GM21526 (cell line): ENCODE results near the gene C3orf85.
"Not testable (repeated sequence)": the region's sequence is repeated elsewhere in the genome, so short reads cannot be mapped to it uniquely, and the experiment has no call there.

ENCODE experiments used
- ATAC-seq: cut with Tn5 transposase; IDR thresholded peaks from one replicate; pipeline ENCODE4 v1.9.1; 2021; ENCODE audit warnings: moderate library complexity; ENCODE audit not compliant: unreplicated experiment, low FRiP score

C3orf85 gene

DNA sequence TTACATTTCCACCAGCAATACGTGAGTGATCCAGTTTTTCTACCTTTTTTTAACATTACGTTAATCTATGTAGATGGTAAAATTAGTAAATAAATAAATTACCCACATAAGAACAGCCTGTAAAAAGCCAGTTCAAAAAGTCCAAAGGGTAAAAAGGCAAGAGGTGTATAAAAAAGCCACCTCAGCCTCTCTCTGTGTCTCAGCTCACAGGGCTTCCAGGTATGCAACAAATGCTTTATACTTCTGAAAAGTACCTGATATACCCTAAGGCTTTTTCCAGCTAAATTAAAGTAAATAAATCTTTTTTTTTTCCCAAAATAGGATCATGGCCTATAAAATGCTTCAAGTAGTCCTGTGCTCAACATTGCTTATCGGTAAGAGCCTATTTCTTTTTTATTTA lies at the start of gene C3orf85:
Gene C3orf85, plus strand, starts transcription at position 197 of the 400 bp plus-strand sequence. Its CDS starts 129 bp downstream, at position 326.
- ATAC-seq = no peak

- ATAC-seq = no peak
Observed at GRCh38 chr3:109089265-109089664, 47.3 kb upstream of the C3orf85 start.

DNA sequence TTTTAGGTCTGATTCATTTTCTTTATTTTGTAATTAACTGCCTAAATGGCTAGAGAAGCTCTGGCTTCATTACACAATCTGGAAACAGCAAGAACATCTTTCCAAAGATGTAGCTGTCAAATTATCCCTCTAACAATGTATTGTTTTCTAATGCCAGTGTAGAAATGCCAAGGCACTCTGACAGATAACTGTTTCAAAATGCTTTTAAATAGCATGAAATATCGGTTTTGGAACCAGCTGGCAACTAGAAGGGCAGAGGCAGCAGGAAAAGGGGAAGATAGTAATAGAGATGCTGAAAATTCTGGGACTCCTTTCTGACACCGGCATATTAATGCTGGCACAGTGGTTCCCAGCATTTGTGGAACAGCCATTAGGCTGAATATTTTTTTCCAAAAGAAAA lies 44.7 kb upstream of the C3orf85 start:
- ATAC-seq = no peak

DNA sequence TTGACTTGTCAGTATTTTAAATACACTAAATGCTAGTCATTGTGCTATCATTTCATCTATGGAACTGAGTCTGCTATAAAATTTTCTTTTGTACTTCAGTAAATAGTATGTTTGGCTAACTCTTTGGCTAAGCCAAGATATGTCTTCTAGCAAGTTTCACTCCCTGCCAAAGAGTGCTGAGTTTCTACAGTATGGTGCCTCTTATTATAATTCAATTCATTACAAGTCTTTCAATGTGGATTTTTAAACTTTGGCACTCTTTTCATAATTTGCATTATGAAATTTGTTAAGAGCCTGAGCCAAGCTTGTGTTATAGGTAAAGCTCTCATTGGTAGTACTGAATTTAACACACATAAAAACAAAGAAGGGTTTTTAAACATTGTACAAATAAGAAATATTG lies 43.0 kb upstream of the C3orf85 start:
- no peak for ATAC-seq

- ATAC-seq = no peak
Observed at GRCh38 chr3:109095166-109095565, 41.4 kb upstream of the C3orf85 start.

- peak; percentile 74 for ATAC-seq
Observed at GRCh38 chr3:109098079-109098644, 38.4 kb upstream of the C3orf85 start.

GRCh38 chr3:109109574-109109973 lies 26.9 kb upstream of the C3orf85 start:
- no peak for ATAC-seq

GRCh38 chr3:109112946-109113760 lies 23.4 kb upstream of the C3orf85 start:
- ATAC-seq = no peak

GRCh38 chr3:109114746-109115145 lies 21.8 kb upstream of the C3orf85 start:
- ATAC-seq = no peak

GRCh38 chr3:109115451-109115850 lies 21.1 kb upstream of the C3orf85 start:
- ATAC-seq = no peak

GRCh38 chr3:109116031-109116430 lies 20.5 kb upstream of the C3orf85 start:
- ATAC-seq = no peak

DNA sequence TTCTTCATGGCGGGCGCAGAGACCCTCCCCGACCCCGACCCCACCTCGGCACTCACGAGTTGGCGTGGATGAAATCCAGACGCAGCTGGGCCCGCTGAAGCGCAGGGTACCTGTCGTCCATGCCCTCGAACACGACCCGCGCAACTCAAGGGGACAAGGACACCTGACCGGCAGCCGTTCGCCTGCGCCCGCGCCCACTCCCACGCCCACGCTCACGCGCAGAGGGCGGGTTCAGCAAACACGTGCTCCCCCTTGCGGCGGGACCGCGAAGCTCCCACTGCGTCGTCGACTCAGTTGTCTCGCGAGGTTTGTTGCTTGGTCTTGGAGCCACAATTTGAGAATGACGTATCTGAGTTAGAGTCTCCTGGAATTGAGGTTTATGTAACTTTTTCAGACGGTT lies 18.6 kb upstream of the C3orf85 start, which contains the start of gene MORC1:
Gene MORC1, minus strand, starts transcription at position 196 of the 400 bp plus-strand sequence. Its CDS starts 75 bp downstream, at position 121.
- ATAC-seq = no peak

- ATAC-seq = no peak
Observed at GRCh38 chr3:109118584-109118983, 17.9 kb upstream of the C3orf85 start.

DNA sequence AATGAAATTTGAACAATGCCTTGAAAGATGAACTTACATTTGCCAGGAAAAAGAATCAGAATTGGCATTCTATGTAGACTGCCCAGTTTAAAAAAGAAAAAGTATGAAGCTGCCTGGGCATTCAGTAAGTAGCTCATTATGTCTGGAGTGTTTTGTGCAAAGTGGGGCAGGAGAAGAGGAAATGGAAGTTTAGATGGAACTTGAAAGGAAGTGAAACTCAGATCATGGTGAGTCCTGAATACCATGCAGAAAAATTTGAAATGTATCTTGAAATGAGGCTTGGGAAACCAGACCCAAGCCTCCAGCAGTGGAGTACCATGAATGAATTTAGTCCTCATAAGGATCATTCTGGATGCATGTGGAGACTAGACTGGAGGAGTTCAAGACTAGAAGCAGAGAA lies 13.8 kb upstream of the C3orf85 start:
- no peak for ATAC-seq

DNA sequence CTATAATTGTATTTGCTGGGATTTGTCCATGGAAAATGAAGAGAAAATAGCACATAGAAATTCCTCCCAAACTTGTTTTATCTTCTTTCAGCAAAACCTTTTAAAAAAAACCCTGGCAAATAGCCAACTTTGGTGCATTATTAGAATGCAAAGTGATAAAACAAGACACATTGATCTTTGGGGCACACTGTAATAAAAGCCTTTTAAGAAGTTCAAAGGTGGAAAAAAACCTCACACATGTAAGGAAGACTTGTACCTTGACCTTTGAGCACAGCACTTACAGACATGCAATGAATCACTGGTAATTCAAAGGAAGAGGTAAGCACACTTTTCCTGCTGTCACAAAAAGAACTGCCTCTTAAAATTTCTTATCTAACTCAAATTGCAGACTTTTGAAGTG lies 10.6 kb upstream of the C3orf85 start:
- no peak for ATAC-seq

DNA sequence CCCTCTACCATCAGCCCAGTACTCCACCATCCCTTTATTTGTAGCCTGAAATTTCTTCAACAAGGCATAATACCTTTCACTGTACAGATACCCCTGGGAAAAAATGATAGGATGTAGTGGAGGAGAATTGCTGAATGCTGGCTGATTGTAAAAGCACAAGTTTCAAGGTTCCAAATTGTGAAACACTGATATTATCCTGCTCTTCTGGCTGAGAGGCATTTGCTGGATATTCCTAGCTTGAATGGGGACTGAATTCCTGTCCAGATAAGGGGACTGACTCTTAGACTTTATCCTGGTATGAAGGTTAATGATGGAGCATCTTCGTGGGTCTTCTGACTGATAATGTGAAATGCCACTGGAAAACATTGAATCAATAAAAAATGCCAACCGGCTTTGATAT lies 9.0 kb upstream of the C3orf85 start:
- no peak for ATAC-seq

DNA sequence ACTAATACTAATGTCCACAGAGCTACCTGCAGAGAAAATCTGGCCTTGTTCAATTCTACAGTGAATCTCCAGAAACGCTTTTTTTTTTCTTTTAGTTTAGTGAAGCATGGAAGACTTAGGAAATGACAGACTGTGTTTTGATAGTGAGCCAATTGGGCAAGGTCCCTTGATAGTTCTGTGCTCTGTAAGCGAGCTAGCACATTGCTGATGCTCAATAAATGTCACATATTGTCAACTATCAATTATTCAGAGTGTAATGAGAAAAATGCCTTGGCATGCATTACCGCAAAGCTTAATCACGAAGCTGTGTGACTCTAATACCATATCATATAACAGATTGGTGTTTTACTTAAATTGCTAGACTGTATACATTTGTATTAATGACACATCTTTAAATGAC lies 5.2 kb upstream of the C3orf85 start:
- ATAC-seq = no peak

GRCh38 chr3:109132801-109133473 lies 3.6 kb upstream of the C3orf85 start:
- ATAC-seq = no peak

DNA sequence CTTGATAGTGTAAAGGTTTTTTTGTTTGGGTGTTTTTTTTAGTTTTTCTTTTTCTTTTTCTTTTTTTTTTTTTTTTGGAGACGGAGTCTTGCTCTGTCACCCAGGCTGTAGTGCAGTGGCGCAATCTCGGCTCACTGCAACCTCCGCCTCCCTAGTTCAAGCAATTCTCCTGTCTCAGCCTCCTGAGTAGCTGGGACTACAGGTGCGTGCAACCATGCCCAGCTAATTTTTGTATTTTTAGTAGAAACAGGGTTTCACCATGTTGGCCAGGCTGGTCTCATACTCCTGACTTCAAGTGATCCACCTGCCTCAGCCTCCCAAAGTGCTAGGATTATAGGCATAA lies 3.1 kb upstream of the C3orf85 start:
- not testable (repeated sequence) for ATAC-seq

DNA sequence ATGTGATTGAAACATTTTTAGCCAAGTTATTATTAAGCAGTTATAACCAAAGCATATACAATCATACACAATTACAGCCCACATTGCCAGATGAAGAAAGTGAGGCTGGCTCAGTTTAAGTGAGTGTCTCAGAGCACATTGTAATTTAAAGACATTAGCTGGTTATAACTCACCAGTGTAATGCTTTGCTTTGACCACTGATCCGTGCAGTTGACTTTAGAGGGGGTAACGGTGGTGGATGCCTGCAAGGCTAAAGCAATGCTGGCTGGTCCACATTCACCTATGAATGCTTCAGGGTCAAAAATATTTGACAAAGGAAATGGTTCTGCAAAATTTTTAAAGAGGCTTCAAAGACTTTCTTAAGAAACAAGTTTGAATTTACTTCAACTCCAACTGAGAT lies 1.2 kb downstream of the C3orf85 start:
- ATAC-seq = no peak

DNA sequence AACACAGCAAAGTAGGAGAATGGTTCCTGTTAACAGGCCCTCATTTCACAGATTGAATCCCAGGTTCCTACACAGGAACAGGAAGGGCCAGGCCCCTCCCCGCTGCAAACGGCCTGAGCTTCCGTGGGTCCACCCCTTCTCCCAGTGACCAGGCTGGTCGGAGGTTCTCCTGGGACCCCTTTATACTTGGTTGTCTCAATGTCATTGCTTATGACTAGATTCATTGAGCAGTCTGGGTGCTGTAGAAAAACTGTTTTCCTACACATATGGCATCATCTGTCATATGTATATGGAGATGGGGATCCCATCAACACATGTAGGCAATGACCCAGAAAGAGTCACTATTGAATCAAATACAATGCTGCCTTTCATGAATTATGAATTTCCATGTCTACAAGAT lies 3.8 kb downstream of the C3orf85 start:
- ATAC-seq = no peak

DNA sequence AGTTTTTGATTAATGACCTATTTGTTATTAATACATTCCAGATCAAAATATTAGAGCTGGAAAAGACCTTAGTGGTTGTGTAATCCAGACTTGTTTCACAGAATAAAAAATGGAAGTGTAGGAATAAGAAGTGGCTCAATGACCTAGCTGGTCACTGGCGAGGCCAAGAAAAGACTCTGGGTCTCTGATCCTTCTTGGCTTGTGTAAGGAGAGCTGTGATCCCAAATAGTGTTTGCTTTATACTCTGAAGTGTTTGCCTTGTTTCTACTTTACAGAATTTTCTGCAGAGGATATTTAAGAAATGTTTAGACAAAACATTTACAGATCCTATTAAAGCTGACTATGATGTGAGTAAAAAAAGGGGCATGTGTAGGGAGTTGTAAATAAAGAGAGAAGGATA lies 7.1 kb downstream of the C3orf85 start:
- ATAC-seq = no peak
